GM19468 (cell line): ENCODE results near the gene NACC2.
"Not testable (repeated sequence)": the region's sequence is repeated elsewhere in the genome, so short reads cannot be mapped to it uniquely, and the experiment has no call there.

Experiments used
- ATAC-seq: cut with Tn5 transposase; IDR thresholded peaks from one replicate; pipeline ENCODE4 v1.9.1; 2021; ENCODE audit warnings: mild to moderate bottlenecking, moderate library complexity, moderate number of reproducible peaks; ENCODE audit not compliant: unreplicated experiment; ENCODE audit errors: extremely low read depth

NACC2 gene

DNA sequence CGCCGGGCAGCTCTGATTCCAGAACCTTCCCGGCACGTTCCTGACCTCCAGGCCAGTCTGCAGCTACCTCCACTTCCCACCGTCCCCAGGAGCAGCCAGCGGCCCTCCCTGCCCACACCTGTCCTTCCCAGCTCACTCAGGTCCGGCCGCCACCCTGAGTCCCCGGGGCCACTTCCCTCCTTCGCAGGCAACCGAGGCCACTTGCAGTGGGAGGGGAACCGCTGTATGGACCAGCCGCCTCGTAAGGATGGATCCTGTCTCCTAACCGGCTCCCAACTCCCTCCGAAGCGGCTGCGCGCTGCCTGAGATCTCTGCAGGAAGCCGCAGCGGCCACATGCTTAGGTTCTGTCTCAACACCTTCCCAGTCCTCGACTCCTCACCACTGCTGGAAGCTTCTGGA is 16.1 kb upstream of the NACC2 start:
- no peak for ATAC-seq

DNA sequence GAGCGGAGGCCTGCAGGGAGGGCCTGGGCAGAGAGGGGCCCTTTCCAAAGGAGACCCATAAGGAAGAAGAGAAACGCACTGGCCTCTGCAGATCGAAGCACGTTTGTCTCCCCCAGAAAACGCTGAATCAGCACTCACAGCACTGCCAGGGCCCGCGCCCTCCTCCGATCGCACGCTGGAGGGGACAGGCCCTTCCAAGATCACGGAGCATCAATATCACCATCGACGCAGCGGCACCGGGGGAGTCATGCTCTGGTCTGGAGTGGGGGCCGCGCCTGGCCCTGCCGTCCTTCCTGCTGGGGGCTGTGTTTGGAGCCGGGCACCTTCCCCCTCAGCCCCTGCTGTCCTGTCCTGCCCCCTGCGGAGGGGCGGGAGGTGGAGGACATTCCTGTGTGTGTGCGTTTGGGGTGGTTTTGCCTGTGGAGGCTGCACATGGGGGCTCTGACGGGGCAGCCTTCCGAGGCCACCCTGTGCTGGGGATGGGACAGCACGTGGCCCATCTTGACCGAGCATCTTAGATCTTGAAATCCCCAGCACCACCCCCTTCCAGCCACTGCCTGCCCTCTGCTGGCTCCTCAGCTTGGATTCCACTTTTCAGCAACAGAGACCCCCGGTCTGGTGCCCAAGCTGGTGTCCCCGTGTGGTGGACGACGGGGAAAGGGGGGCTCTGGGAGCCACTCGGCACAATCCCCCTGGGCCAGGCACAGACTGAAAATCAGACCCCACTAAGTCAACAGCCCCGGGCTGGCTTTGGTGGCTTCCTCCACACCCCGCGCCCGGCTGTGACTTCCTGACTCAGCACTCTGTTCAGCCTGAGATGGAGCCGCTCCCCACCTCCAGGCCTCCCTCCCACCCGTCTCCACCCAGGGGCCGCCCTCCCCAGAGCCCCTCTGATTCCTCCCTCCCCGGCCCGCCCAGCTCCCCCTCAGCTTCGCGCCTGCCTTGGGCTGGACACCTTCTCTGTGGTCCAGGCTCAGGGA is 15.3 kb upstream of the NACC2 start:
- no peak for ATAC-seq

DNA sequence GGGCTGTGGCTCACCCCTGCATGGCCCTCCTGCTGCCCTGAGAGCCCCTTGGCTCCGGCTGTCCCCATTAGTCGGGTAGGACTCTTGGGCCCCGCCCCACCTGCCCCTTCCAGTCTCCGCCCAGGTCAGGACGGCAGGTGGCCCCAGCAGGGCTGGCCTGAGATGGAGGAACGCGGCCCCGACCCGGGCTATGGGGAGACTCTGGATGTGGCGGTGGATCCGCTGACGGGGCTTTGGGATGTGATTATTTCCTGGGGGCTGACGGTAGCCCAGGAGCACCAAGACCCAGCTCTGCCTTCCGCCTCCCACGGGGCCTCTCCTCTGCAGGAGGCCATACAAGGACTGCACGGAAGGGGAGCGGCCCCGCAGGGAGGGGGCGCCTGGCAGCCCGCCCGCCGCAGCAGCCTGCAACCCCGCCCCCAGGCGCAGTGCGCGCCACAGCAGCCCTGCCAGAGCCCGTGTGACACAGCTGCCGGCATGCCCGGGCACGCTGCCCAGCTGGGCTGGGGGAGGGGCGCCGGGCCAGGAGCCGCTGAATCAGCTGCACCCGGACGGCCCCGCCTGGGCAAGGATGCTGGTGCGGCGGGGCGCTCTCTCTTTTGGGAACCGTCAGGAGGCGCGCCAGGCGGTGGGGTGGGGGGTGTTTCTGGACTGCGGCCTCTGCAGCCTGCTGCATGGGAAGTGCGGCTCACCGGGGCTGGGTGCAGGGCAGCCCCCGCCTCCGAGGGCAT is 14.4 kb upstream of the NACC2 start:
- ATAC-seq = peak; percentile 48

DNA sequence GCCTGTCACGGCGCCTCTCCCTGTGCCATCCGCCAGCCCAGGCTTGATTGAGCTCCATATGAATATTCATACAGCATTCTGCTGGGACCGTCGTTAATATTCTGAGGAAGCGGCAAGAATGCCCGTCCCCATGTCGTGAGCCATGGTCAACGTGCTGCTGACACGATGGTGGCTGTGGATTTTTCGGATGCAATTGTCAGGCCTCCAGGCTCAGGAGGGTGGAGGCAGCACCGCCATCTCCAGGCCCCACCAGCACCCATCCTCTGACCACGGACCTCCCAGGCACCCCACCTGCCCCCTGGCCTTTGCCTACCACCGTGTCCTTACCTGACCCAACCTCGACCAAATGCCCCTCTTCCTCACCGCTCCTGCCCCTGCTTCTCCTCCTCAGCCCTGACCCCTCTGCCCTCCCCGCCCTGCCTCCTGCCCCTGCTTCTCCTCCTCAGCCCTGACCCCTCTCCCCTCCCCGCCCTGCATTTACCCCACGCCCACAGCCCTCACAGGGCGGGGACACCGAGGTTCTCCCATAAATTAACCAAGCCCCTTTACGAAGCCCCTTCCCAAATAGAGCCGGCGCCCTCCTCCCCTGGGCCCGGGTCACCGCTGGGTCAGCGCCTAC is 13.7 kb upstream of the NACC2 start:
- ATAC-seq = no peak

DNA sequence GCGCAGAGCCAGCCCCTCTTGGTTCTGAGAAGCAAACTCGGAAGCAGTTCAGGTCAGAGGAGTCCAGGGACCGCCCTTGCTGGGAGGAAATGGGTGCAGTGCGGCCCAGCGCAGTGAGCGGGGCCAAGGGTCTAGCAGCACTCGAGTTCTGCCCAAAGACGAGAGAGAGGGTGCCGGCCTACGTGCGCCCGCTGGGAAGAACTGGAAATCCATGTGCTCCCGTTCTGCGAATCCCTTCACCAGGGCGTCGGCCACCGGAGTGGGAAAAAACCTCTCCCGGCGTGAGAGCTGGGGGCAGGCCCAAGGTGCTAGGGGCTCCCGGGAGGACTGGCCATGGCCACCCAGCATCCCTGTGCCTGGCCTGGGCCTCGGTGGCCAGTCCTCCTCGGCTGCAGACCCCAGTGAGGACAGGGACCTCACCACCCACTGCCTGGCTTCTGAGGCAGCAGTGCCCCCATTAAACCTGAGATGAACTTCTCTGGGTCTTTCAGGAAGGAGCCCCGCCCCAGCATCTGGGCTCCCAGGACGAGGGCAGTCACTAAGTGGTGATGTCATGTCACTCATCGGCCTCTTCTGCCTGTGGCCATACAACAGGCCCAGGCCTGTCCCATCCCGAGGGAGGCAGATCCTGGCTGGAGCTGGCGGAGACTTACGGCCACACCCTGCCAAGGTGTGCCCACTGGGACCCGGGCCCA is 13.0 kb upstream of the NACC2 start:
- no peak for ATAC-seq

DNA sequence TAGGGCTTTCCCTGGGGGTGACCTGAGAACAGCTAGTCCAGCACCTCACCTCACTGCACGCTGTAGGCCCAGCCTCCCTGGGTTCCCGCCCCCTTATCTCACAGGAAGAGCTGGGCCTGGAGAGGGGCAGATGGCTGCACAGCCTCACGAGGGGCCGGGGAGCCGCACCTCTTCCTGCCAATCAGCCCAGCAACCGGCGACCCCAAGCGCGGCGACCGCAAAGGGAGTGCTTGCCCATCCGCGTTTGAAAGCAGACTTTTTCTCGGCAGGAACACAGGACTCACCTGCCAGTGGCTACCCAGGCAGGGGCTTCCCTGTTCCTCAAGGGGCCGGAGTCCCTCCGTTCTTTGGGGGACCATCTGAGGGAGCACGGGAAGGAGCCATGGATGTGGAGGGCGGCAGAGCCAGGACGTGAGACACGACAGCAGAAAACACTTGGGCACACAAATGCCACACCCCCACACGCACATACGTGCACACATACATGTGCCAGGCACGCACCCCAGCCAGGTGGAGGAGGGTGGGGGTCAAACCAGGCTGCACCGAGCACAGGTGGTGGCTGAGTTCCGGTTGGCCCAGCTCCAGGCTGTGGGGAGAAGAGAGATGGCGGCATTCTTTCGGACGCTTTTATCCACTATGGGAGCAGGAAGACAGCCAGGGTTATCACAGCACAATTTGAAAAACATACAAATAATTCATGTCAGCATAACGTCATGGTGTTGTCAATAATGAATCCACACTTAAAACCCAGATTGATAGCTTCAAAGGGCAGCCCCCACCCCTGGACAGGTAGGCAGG is 12.3 kb upstream of the NACC2 start:
- no peak for ATAC-seq

DNA sequence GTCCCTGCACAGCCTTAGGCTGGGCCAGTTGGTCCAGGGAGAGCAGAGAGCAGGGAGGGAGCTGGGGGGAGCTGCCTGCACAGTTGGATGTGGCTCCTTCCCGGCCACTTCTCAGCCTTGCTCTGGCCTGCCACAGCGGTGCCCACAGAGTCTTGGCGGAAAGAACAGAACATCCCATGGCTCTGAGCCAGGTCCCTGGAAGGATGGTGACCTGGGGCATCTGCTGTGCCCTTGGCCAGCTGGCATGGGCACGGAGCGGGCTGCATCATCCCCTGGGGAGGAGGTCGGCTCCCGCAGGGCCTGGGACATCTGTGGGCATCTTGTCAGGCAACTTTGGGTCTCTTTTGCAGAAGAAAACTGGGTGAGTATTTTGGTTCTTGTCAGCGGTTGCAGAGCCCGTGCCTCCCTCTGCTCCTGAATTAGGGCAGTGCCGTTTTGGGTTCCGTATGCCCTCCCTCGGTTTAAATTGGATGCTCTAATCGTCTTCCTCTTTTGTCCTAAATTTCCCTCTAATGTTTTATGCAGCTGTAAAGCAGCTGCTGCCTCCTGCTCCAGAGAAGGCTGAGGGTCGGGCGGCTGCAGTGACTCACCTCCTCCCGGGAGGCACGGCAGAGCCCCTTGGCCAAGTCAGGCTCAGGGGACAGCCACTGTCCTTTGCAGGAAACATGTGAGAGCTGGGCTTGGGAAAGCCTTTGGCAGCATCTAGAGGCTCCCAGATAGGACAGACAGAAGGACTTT is 10.5 kb upstream of the NACC2 start:
- no peak for ATAC-seq

DNA sequence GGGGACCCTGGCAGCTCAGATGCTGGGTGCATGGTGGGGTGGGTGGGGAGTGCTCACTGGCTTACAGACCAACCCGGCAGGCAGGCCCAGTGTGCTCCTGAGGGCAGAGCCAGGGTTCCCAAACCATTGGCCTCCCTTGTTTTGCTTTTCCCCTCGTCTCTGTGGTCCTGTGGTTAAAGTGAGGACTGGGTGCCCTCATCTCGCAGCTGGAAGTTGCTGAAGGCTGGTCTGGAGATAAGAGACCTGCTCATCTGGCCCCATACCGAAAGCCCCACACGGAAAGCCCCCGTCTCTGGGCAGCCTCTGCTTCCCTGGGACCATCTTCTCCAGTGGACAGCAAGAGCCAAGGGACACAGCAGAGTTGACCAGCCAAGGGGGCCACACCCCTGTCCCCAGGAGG is 9.8 kb upstream of the NACC2 start:
- ATAC-seq = no peak

DNA sequence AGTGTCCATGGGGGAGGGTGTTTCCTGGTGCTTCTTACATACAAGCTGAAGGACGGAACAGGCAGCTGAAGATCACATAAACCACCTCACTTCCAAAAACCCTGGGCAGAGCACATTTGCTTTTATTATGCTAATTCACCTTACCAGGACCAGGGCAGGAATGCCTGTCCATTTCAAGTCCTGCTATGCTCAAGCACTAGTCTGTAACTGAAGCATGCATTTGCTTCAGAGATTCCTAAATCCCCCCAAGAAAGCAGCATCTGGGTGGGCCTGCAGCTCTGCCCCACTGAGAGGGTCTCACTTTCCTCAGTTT is 9.4 kb upstream of the NACC2 start:
- no peak for ATAC-seq

DNA sequence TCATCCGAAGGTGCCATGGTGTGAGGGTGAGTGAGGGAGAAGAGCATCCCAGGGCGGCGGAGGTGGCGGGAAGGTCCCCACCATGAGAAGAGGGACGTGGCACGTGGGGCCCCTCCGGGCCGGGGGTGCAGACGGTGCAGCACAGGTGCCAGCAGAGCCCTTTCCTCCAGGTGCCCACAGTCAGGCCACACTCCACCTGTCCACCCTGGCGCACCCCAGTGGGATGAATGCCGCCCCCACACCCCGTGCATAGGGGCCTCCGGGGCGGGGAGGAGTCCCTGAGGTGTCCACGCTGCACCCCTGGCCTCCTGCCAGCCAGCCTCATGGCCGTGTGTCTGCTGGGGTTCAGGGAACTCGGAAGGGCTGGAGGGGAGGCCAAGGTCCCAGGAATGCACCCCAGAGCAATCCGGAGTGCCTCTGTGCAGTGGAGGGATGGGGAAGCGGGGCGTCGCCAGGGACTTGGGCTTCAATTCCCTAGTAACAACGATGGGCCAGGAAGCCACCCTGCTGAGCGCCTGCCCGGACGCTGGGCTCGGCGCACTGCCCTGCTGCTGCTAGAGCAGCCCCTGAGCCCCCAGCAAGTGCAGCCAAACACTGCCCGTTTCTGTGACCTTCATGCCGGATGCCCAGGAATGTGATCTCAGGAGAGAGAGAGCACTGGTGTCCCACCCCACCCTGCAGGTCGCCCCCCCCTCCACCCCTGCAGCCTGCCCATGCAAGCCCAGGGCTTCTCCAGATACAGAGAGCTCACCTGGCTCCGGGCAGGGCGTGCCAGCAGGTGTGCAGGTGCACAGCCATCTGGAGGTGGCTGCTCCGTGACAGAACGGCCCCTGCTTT is 8.8 kb upstream of the NACC2 start:
- ATAC-seq = no peak

DNA sequence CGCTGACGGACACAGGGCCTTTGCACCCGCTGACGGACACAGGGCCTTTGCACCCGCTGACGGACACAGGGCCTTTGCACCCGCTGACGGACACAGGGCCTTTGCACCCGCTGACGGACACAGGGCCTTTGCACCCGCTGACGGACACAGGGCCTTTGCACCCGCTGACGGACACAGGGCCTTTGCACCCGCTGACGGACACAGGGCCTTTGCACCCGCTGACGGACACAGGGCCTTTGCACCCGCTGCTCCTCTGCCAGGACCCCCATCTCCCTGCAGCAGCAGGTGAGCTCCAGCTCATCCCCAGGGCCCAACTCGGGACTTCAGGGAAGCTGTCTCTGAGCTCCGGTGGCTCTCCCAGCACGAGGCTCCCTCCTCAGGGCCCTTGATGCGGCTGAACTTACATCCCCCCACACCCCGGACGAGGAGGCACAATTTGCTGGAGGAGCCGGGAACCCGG is 6.6 kb upstream of the NACC2 start:
- ATAC-seq = not testable (repeated sequence)

DNA sequence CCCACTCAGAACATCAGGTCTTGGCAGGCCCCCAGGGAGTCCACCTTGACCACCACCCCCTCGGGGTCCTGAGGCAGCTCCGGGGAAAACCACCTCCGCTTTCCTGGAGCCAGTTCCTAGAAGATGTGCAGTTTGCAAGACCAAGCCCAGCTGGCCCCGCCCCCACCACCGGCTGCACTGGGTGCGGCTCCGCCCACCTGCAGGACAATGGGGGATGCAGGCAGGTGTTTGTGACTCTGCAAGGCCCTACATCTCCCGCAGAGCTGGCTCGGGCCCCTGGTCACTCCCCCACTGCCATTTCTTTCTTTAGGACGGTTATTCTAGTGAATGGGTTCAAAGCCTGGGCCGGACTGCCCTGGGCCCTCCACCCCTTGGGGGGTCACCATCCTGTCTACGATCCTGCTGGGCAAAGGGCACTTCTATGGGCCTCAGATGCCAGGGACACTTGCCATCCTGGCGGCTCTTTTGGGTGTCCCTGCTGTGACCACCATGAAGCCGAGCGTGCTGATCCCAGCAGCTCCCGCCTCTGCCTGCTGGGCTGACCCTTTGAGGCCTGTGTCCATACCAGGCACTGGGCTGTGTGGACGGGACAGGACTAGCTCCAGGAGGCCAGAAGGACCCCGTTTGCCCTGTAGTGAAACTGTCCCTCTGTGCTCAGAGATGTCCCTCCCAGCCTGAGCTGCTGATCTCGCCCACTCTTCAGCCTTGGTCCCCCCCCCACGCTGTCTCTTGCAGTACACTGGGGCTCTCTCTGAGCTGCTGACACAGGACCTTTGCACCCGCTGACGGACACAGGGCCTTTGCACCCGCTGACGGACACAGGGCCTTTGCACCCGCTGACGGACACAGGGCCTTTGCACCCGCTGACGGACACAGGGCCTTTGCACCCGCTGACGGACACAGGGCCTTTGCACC is 5.9 kb upstream of the NACC2 start:
- ATAC-seq = no peak

DNA sequence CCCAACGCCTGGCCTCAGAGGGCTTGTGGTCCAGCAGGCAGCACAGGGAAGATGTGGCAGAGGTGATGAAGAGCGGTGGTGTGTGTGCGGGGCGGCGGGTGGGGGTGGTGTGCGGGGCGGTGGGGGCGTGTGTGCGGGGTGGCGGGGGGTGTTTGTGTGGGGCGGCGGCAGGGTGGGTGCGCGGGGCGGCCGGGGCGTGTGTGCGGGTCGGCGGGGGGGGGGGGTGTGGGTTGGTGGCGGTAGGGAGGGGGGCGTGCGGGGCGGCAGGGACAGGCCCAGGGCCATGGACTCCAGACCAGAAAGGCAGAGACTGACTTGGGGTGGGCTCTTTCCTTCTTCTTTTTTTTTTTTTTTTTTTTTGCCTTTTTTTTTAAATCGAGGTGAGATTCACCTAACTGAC is 4.5 kb upstream of the NACC2 start:
- ATAC-seq = no peak

DNA sequence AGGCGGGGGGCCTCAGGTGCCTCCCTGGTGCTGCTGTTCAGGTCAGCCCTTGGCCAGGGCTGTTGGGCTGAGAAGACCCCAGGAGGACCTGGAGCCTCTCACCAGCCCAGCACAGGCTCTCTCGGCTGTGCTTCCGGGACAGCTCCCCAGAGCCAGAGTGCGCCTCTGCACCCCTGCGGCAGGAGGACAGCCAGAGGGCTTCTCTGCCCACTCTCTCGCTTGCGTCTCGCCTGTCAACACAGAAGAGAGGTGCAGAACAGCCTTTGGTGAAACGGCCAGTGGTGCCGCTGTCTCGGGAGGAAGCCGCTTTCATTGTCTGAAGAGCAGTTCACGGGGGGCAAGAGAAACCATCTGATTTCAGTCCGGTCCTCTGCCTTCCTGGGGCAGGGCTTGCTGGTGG is 3.8 kb upstream of the NACC2 start:
- ATAC-seq = no peak

DNA sequence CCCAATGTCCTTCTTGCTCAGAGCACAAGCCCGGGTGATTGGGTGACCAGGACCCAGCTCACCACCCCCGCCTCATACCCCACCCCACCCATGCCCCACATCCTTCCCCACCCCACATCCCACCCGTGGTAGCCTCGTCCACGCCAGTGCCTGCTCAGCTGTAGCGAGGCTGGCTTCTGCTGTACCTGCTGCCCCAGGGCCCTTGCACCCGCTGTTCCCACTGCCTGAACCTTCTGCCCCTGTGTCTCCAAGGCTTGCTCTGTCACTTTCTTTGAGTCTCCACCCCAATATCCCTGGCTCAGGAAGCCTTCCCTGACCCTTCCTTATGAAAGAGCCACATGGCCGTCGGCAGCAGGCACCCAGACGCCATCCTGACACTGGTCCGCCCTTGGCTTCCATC is 3.1 kb upstream of the NACC2 start:
- no peak for ATAC-seq

DNA sequence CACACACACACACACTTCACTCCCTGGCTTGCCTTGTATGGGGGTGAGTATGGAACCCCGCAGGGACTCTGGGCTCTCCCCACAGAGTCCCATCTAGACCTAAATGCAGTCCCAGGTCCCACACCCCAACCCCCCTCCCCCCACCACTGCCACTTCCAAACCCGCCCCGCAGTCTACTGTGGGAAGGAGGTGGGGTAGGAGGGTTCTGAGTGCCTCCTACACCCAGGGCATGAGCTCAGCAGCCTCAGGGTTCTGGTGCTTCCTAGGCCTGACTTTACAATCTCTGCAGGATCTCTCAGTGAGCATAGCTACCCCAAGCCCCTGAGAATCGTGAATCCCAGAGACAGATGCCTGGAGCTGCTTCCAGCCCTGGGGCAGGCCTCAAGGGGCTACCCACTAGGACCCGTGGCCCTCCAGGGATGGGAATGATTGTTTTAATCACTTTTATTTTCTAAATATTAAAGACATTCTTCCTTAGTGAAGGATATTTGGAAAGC is 1.5 kb upstream of the NACC2 start:
- ATAC-seq = no peak
